Measurements from ENCODE around the gene ARHGEF28. TPM values are rescaled to one million over a fixed set of nuclear protein-coding genes. Genes with fewer than 3 reads are reported as not detected.

The ARHGEF28 gene
- total and polyA plus RNA-seq, 2 donors (not counting 1 experiment from before 2014, with no cell fraction given) = not detected

- H3K27me3 ChIP-seq (replicated peaks in 1 of 4; ENCODE audit: control extremely low read depth in 1 of 4, control insufficient read depth in 3 of 4, insufficient read depth in 4 of 4, low read length in 3 of 4) = peaks cover 0 to 20% (median 12%) of the 10 kb centered on the region in 4 experiments
- no peak overlapping the region for H3K4me2 ChIP-seq (replicated peaks; ENCODE audit: low read depth, low read length, poor library complexity, severe bottlenecking)
- no peak overlapping the region for H2AFZ ChIP-seq (ENCODE audit: insufficient read depth, low read depth, low read length, poor library complexity, severe bottlenecking)
- no peaks in the 10 kb centered on the region for H3K36me3 ChIP-seq (replicated peaks in 1 of 2; ENCODE audit: control extremely low read depth in 1 of 2, control insufficient read depth in 1 of 2, extremely low read depth in 1 of 2, insufficient read depth in 2 of 2, low read length in 1 of 2)
- H4K20me1 ChIP-seq (ENCODE audit: control insufficient read depth, insufficient read depth, low read length, poor library complexity, severe bottlenecking) = no peaks in the 10 kb centered on the region
- ChIA-PET POLR2A (no interaction called here), CTCF (no interaction called here)
- intact Hi-C loops (cut with micrococcal nuclease) = no loop called here
- 87% methylated on average over 4 of the region's 6 CpGs for WGBS (ENCODE audit: insufficient coverage)
- no peak for TF ChIP-seq CTCF (IDR thresholded peaks at IDR 0.05)
- no peak for TF ChIP-seq EZH2 (IDR thresholded peaks at IDR 0.05; ENCODE audit: borderline replicate concordance, insufficient read depth, low read depth, low read length, poor library complexity, severe bottlenecking)
- peaks cover 56% of the 10 kb centered on the region for H3K27me3 Mint-ChIP-seq
- no peaks in the 10 kb centered on the region for H3K79me2 ChIP-seq (ENCODE audit: control insufficient read depth, insufficient read depth, low read length)
- H3K4me1 Mint-ChIP-seq = peaks cover 3% of the 10 kb centered on the region
- H3K27ac ChIP-seq (ENCODE audit: low read length in 2 of 2) = no peak overlapping the region
- ATAC-seq (ENCODE audit: low read depth) (no peak), DNase-seq (no peak)
- peaks cover 0 to 7% of the 10 kb centered on the region in 2 donors for H3K4me1 ChIP-seq (ENCODE audit: control insufficient read depth in 2 of 2, insufficient read depth in 2 of 2, low read length in 2 of 2)
- no peaks in the 10 kb centered on the region for H3K9me3 Mint-ChIP-seq (ENCODE audit: insufficient read depth)
- H3K4me3 Mint-ChIP-seq = peak overlapping the region; percentile 7
- H3K9me3 ChIP-seq (ENCODE audit: control extremely low read depth in 1 of 3, control insufficient read depth in 2 of 3, insufficient read depth in 1 of 3, low read length in 2 of 3) = no peaks in the 10 kb centered on the region
- H3K27ac Mint-ChIP-seq = no peak overlapping the region
- no peak overlapping the region for H3K9ac ChIP-seq (ENCODE audit: low read length)
- no peak overlapping the region for H3K4me3 ChIP-seq (ENCODE audit: control extremely low read depth in 1 of 5, extremely low read depth in 1 of 5, insufficient read depth in 1 of 5, low read depth in 2 of 5, low read length in 4 of 5)
Observed at GRCh38 chr5:73624888-73625287, 1.1 kb upstream of the ARHGEF28 start.

GRCh38 chr5:73625372-73625943, 538 bp upstream of the ARHGEF28 start:
- H3K4me3 ChIP-seq (ENCODE audit: control extremely low read depth in 1 of 5, extremely low read depth in 1 of 5, insufficient read depth in 1 of 5, low read depth in 2 of 5, low read length in 4 of 5) = peak overlapping the region in 2 of 5 experiments; percentile 9 to 29
- intact Hi-C loops (cut with micrococcal nuclease) = no loop called here
- H3K9me3 Mint-ChIP-seq (ENCODE audit: insufficient read depth) = no peaks in the 10 kb centered on the region
- H3K9ac ChIP-seq (ENCODE audit: low read length) = no peak overlapping the region
- no peak overlapping the region for H3K27ac Mint-ChIP-seq
- H3K79me2 ChIP-seq (ENCODE audit: control insufficient read depth, insufficient read depth, low read length) = no peaks in the 10 kb centered on the region
- no peaks in the 10 kb centered on the region for H3K9me3 ChIP-seq (ENCODE audit: control extremely low read depth in 1 of 3, control insufficient read depth in 2 of 3, insufficient read depth in 1 of 3, low read length in 2 of 3)
- H3K27me3 Mint-ChIP-seq = peaks cover 56% of the 10 kb centered on the region
- peaks cover 0 to 20% (median 12%) of the 10 kb centered on the region in 4 experiments for H3K27me3 ChIP-seq (replicated peaks in 1 of 4; ENCODE audit: control extremely low read depth in 1 of 4, control insufficient read depth in 3 of 4, insufficient read depth in 4 of 4, low read length in 3 of 4)
- H4K20me1 ChIP-seq (ENCODE audit: control insufficient read depth, insufficient read depth, low read length, poor library complexity, severe bottlenecking) = no peaks in the 10 kb centered on the region
- TF ChIP-seq CTCF (IDR thresholded peaks at IDR 0.05) = no peak
- no peak for TF ChIP-seq EZH2 (IDR thresholded peaks at IDR 0.05; ENCODE audit: borderline replicate concordance, insufficient read depth, low read depth, low read length, poor library complexity, severe bottlenecking)
- WGBS (ENCODE audit: insufficient coverage) = 2% methylated on average over 31 of the region's 33 CpGs
- H3K4me1 ChIP-seq (ENCODE audit: control insufficient read depth in 2 of 2, insufficient read depth in 2 of 2, low read length in 2 of 2) = peaks cover 0 to 7% of the 10 kb centered on the region in 2 donors
- CTCF ChIA-PET = no interaction called here
- DNase-seq (no peak), ATAC-seq (ENCODE audit: low read depth) (no peak)
- POLR2A ChIA-PET = no interaction called here
- peak overlapping the region; percentile 78 for H3K4me3 Mint-ChIP-seq
- H3K4me1 Mint-ChIP-seq = peaks cover 3% of the 10 kb centered on the region
- peak overlapping the region; percentile 49 for H2AFZ ChIP-seq (ENCODE audit: insufficient read depth, low read depth, low read length, poor library complexity, severe bottlenecking)
- H3K4me2 ChIP-seq (replicated peaks; ENCODE audit: low read depth, low read length, poor library complexity, severe bottlenecking) = peak overlapping the region; percentile 68
- no peak overlapping the region for H3K27ac ChIP-seq (ENCODE audit: low read length in 2 of 2)
- no peaks in the 10 kb centered on the region for H3K36me3 ChIP-seq (replicated peaks in 1 of 2; ENCODE audit: control extremely low read depth in 1 of 2, control insufficient read depth in 1 of 2, extremely low read depth in 1 of 2, insufficient read depth in 2 of 2, low read length in 1 of 2)

All from B cell (primary cell).